GM21390 (cell line): ENCODE results near the gene MIF4GD.

Experiments
- ATAC-seq: cut with Tn5 transposase; IDR thresholded peaks from one replicate; pipeline ENCODE4 v1.9.1; 2021; ENCODE audit not compliant: unreplicated experiment

Gene MIF4GD

DNA sequence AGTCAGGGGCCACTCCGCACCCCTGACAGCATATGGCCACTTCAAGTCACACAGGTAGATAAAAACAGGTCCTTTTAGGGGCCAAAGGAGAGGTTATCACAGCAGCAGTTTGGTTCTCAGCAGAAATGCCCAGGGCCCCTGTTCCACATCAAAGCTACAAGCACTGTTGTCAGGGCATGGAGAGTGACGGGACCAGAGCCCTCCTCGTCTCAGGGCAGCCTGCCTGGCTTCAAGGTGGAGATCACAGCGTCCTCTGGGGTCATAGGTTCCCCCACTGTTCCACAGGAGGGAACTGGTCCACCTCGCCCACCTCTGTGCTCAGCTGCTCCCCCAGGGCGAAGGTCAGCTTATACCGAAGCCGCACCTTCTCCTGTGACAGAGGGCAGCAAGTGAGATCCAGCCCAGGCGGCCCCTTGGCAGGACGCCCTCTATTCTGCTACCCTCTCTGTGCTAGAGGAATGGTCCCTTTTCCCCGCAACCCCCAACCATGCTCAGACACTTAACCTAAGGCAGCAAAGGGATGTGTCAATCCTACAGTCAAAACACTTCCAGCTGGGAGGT lies 32.9 kb downstream of the MIF4GD start:
- no peak for ATAC-seq

DNA sequence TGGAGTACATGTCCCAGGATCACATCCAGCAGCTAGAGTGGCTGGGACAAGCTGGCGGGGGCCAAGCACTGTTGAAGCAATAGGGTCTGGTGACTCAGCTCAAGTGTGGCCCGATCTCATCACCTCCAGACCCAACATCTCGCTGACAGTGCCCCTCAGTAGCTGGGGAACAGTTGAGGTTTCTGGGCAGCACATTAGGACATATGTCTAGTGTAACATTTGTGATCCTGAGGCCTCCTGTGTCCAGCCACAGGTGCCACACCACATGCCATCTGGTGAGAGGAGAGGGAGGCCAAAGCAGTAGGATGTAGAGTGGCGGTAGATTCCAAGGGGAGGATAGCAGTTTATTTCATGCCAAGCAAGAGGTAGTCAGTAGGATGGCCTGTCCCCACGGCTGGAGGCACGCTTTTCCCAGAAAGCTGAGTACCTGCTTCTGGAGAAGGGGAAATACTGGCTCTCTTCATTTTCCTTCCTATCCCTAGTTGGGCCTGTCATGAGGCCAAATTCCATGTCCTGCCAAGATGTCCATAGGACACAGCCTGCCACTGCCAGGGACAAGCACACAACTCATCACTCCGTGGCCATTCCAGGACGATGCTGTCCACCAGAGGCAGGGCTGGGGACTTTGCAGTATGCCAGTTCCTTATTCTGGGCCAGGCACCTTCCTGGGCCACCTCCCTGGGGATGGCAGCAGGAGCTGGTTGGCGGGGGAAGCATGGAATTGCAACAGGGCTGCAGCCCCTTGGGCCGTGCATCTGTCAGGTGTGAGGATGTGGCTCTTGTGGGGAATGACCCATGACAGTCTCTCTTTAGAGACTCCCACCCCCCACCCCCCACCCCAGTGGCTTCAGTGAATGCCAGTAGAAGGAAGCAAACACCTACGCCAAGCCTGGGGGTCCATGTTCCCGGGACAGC lies 33.7 kb downstream of the MIF4GD start:
- no peak for ATAC-seq

DNA sequence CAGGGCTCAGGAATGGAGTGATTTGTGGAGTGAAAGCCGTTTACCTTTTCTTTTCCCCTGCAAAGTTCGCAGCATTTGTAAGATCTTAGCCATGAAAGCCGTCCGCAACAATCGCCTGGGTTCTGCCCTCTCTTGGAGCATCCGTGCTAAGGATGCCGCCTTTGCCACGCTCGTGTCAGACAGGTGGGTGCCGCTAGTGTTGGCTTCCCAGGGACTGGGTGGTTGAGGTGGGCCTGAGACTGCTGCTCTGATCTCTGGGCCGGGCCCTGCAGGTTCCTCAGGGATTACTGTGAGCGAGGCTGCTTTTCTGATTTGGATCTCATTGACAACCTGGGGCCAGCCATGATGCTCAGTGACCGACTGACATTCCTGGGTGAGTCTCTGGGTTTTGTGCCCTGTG lies 38.2 kb downstream of the MIF4GD start:
- ATAC-seq, result no peak

DNA sequence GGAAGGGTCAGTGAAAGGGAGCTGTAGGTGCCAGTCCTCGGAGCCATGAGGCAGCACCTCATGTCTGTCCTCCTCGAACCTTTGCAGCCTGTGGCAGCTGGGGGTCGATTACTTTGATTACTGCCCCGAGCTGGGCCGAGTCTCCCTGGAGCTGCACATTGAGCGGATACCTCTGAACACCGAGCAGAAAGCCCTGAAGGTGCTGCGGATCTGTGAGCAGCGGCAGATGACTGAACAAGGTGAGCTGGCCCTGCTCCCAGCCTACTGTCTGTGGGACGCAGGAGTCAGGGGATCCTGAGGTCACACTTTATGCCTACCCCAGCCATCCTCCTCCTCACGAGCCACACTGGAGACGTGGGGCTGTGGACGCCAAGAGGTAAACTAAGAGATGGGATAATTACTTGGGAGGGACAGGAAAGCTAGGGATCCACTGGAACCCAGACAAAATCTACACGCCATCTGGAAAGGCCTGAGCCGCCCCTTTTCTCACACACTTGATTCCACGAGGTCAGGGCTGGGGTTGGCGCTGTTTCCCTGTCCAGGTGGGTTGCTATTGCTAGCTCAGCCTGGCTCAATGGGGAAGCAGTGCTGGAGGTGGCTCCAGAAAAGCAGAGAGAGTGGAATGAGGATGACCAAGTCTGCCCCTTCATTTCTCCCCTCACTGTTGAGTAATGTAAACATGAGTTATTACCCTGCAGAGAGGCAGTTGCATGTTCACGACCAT lies 39.1 kb downstream of the MIF4GD start:
- no peak for ATAC-seq

DNA sequence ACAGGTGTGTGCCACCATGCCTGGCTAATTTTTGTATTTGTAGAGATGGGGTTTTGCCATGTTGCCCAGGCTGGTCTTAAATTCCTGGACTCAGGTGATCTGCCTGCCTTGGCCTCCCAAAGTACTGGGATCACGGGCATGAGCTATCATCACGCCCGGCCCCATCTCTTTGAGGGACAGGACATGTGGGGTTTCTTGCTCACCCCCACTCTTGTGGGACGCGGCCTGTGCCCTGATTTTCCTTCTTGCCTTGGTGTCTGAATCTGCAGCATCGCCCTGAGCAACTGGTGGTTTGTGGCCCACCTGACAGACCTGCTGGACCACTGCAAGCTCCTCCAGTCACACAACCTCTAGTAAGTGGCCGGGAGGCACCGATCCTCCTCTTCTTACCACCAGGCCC lies 40.0 kb downstream of the MIF4GD start:
- ATAC-seq, result no peak

DNA sequence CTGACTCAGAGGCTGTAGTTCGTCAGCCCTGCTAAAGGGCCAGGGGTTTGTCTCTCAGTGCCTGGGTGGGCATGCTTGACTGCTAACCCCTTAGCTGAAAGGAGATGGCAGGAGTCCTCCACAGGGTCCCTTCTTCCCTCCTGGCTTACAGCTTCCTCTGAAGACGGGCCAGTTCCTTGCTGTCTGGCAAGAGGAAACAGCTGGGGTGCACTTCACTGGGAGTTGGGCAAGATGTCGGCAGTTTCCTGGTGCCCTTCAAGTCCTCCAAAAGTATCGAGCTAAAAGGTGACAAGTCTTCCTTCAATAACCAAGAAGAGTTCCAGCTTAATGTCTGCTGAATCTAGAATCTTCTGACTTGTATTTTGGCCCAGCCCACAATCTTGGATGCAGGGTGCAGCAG lies 42.2 kb downstream of the MIF4GD start:
- no peak for ATAC-seq

DNA sequence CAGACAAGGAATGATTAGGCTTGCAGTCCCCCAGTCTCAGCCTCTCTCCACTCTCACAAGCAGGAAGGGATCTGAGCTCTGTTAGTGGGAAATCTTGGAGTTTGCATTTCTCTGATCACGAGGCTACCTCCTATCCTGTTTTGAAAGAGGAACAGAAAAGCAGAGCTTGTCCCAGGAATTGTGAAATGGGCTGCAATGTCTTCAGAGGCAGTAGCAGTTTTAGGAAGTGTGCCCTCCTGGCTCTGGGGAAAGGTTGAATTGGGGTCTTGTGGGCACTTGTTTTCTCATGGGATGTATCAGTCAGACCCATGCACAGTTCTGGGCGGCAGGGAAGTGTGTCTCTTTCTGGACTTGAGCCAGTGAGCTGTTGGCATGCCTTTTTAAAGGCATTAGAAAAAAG lies 42.7 kb downstream of the MIF4GD start:
- ATAC-seq, result no peak

DNA sequence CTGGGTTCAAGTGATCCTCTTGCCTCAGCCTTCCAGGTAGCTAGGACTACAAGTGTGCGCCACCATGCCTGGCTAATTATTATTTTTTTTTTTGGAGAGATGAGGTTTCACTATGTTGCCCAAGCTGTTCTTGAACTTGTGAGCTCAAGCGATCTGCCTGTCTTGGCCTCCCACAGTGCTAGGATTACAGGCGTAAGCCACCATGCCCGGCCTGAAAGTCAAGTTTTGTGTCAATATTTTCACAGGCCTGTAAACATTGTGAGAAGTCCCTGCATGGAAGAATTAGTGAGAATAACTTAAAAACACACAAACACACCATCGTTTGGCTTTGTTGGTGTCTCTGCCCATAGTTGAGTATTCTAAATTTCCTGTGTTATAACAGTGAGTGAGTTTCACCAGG lies 43.3 kb downstream of the MIF4GD start:
- ATAC-seq, result no peak

DNA sequence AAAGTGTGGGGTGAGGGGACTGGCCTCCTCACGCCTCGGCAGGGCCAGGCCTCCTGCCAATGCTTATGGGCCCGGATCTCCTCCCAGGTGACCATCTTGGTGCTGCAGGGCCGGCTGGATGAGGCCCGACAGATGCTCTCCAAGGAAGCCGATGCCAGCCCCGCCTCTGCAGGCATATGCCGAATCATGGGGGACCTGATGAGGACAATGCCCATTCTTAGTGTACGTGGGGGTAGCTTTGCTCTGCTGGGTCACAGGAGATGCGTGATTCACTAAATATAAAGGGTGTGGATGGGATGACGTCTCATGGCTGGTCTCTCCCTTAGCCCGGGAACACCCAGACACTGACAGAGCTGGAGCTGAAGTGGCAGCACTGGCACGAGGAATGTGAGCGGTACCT lies 46.0 kb downstream of the MIF4GD start:
- no peak for ATAC-seq

DNA sequence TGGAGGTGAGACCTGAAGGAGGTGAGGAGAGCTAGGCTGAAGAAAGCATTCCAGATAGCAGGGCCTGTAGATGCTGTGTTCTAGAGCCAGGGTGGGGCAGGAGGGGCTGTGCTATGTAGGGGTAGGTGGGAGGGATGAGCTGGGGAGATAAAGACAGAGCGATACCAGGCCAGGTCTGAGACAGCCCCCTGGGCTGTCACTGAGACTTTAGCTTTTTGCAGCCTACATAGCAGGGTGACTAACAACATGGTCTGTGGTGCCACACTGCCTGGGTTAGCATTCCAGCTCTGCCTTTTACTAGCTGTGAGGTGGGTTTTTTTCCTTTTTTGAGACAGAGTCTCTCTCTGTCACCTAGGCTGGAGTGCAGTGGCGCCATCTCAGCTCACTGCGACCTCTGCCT lies 51.2 kb downstream of the MIF4GD start:
- ATAC-seq, result no peak

DNA sequence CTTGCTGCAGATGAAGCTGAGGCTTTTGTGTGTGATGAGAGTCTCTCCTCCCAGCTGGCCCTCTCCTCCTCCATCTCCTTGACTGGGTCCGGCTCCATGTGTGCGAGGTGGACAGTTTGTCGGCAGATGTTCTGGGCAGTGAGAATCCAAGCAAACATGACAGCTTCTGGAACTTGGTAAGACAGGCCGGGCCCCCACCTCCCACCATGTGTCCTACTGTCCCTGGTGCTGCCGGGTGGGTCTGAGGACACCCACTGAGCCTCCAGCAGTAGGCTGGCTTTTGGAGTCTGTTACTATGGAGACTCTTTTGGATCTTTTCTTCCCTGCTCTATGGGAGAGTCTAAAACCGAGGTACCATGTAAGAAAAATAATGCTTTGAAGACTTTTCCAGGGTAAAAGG lies 52.9 kb downstream of the MIF4GD start:
- no peak for ATAC-seq
